PFSK-1 (cell line): ENCODE measurements around the gene ISG20L2.

ENCODE experiments used
- POLR2AphosphoS5 ChIP-seq: IDR thresholded peaks from 2 replicates; pipeline ENCODE4 v1.6.1; 2012; ENCODE audit warnings: low read depth, mild to moderate bottlenecking, control low read depth, low read length, moderate library complexity
- REST ChIP-seq, 2 experiments: IDR thresholded peaks; 2 replicates each; pipeline versions ENCODE4 v1.6.1 to v1.8.0; 2011 to 2012; ENCODE audit warnings: low read depth in 2 of 2, low read length in 2 of 2, control low read depth in 1 of 2, inconsistent platforms in 1 of 2, mild to moderate bottlenecking in 1 of 2, moderate library complexity in 1 of 2; ENCODE audit not compliant: insufficient read depth in 1 of 2
- SIN3A ChIP-seq: IDR thresholded peaks from 2 replicates; pipeline ENCODE4 v1.6.1; 2012; ENCODE audit warnings: mild to moderate bottlenecking, low read length, moderate library complexity, borderline replicate concordance; ENCODE audit not compliant: insufficient read depth
- TAF1 ChIP-seq: IDR thresholded peaks from 2 replicates; pipeline ENCODE4 v1.6.1; 2012; ENCODE audit warnings: low read length, control low read depth, borderline replicate concordance; ENCODE audit not compliant: insufficient read depth

- TF ChIP-seq REST (IDR thresholded peaks at IDR 0.05; ENCODE audit: insufficient read depth in 1 of 2, low read depth in 2 of 2, low read length in 2 of 2) (no peak), TAF1 (no peak), POLR2AphosphoS5 (no peak), SIN3A (no peak)
These were observed 20.3 kb downstream of the ISG20L2 start for GRCh38 chr1:156708218-156708661.
